ENCODE measurements around the gene ZNF275.

- no peak for TF ChIP-seq CTCF (IDR thresholded peaks at IDR 0.05)
- no peak for TF ChIP-seq REST (IDR thresholded peaks at IDR 0.05; ENCODE audit: insufficient read depth in 1 of 2, low read depth in 2 of 2, low read length in 1 of 2)
These were observed 39.0 kb downstream of the ZNF275 start for GRCh38 chrX:153372949-153373348.

Measured in Panc1 (cell line).